ENCODE results near the gene OR1J2.

OR1J2 gene

GRCh38 chr9:122551371-122551770 lies 40.8 kb downstream of the OR1J2 start:
- DNase-seq (ENCODE audit: low read depth in 2 of 2): no peak

GRCh38 chr9:122552812-122553211 lies 42.2 kb downstream of the OR1J2 start, which contains the start of gene OR1N2:
OR1N2 (plus strand) TSS chr9:122553112; CDS start chr9:122553212, 100 bp downstream.
- no peak for DNase-seq (ENCODE audit: low read depth in 2 of 2)

Measured in stimulated activated CD8-positive, alpha-beta memory T cell treated with anti-CD3 and anti-CD28 coated beads, Interleukin-2, amount 100 ng/mL, for 1 hour (primary cell).